H1 (cell line): ENCODE measurements around the gene THAP7. TPM values are rescaled to one million over a fixed set of nuclear protein-coding genes. Genes with fewer than 3 reads are reported as not detected.

ENCODE experiments used
- CHD1 ChIP-seq: IDR thresholded peaks from 2 replicates; pipeline ENCODE4 v1.6.1; 2012; ENCODE audit warnings: low read depth, low read length, improper control_type of control experiment
- CREB1 ChIP-seq: IDR thresholded peaks from 2 replicates; pipeline ENCODE4 v1.6.1; 2012; ENCODE audit warnings: inconsistent platforms
- RBBP5 ChIP-seq: IDR thresholded peaks from 2 replicates; pipeline ENCODE4 v1.7.1; 2012; ENCODE audit warnings: low read depth, mild to moderate bottlenecking, inconsistent platforms, low read length, moderate library complexity, borderline replicate concordance
- polyA plus RNA-seq, 7 experiments: library from polyadenylated mRNA; depleted of rRNA in 3 of 7; stranded (reverse) in 5 of 7; unstranded in 2 of 7; fragments of >200 nt in 5 of 7; fragments of 200-250 nt in 2 of 7; gene quantifications; 1 replicate in 5 of 7; 2 replicates in 1 of 7; 4 replicates in 1 of 7; pipeline versions ENCODE4 v1.2.1 to v1.2.3, GENCODE V29; 2011 to 2013; ENCODE audit warnings: missing spikeins in 2 of 7, mixed read lengths in 2 of 7
- total RNA-seq: library from RNA; stranded (reverse); fragmentation: NEBNext Ultra II Directional; extraction: Animal tissue kit (Norgen Biotek cat#: 25700); gene quantifications from 2 replicates; pipeline ENCODE4 v1.2.1, GENCODE V29; 2021
- TF ChIP-seq, protein P1 (sequence below): fragments of 300-600 bp; sonication (generic); IDR thresholded peaks from 2 replicates; pipeline ENCODE4 v1.7.1; 2012; ENCODE audit warnings: low read length, moderate library complexity, mild to moderate bottlenecking, inconsistent platforms; ENCODE audit not compliant: insufficient replicate concordance

THAP7 gene
- total and polyA plus RNA-seq, 2 of the 8 experiments (the other 6 are each of a cell fraction or from before 2014, with no cell fraction given) = 16.9 to 32.5 TPM

DNA sequence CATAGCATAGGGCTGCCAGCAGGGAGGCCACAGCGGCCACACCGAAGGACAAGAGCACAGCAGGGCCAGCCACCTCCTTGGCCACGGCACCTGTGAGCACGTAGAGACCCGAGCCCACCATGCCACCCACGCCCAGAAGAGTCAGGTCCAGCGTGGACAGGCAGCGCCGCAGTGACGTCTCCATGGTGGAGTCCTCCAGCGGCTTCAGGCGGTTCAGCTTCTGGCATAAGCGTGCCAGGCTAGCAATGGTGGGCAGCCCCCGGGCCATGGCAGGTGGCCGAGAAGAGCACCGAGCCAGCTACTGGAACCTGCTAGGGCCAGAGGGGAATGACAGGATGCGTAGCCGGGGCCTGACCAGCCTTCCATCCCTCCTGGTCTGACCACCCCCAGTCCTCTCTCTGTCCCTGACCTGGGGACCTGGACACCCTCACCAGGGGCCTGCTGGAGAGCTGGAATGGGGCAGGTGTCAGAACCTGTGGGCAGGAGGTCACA lies 29.7 kb upstream of the THAP7 start (continued):
- TF ChIP-seq, protein P1, sequence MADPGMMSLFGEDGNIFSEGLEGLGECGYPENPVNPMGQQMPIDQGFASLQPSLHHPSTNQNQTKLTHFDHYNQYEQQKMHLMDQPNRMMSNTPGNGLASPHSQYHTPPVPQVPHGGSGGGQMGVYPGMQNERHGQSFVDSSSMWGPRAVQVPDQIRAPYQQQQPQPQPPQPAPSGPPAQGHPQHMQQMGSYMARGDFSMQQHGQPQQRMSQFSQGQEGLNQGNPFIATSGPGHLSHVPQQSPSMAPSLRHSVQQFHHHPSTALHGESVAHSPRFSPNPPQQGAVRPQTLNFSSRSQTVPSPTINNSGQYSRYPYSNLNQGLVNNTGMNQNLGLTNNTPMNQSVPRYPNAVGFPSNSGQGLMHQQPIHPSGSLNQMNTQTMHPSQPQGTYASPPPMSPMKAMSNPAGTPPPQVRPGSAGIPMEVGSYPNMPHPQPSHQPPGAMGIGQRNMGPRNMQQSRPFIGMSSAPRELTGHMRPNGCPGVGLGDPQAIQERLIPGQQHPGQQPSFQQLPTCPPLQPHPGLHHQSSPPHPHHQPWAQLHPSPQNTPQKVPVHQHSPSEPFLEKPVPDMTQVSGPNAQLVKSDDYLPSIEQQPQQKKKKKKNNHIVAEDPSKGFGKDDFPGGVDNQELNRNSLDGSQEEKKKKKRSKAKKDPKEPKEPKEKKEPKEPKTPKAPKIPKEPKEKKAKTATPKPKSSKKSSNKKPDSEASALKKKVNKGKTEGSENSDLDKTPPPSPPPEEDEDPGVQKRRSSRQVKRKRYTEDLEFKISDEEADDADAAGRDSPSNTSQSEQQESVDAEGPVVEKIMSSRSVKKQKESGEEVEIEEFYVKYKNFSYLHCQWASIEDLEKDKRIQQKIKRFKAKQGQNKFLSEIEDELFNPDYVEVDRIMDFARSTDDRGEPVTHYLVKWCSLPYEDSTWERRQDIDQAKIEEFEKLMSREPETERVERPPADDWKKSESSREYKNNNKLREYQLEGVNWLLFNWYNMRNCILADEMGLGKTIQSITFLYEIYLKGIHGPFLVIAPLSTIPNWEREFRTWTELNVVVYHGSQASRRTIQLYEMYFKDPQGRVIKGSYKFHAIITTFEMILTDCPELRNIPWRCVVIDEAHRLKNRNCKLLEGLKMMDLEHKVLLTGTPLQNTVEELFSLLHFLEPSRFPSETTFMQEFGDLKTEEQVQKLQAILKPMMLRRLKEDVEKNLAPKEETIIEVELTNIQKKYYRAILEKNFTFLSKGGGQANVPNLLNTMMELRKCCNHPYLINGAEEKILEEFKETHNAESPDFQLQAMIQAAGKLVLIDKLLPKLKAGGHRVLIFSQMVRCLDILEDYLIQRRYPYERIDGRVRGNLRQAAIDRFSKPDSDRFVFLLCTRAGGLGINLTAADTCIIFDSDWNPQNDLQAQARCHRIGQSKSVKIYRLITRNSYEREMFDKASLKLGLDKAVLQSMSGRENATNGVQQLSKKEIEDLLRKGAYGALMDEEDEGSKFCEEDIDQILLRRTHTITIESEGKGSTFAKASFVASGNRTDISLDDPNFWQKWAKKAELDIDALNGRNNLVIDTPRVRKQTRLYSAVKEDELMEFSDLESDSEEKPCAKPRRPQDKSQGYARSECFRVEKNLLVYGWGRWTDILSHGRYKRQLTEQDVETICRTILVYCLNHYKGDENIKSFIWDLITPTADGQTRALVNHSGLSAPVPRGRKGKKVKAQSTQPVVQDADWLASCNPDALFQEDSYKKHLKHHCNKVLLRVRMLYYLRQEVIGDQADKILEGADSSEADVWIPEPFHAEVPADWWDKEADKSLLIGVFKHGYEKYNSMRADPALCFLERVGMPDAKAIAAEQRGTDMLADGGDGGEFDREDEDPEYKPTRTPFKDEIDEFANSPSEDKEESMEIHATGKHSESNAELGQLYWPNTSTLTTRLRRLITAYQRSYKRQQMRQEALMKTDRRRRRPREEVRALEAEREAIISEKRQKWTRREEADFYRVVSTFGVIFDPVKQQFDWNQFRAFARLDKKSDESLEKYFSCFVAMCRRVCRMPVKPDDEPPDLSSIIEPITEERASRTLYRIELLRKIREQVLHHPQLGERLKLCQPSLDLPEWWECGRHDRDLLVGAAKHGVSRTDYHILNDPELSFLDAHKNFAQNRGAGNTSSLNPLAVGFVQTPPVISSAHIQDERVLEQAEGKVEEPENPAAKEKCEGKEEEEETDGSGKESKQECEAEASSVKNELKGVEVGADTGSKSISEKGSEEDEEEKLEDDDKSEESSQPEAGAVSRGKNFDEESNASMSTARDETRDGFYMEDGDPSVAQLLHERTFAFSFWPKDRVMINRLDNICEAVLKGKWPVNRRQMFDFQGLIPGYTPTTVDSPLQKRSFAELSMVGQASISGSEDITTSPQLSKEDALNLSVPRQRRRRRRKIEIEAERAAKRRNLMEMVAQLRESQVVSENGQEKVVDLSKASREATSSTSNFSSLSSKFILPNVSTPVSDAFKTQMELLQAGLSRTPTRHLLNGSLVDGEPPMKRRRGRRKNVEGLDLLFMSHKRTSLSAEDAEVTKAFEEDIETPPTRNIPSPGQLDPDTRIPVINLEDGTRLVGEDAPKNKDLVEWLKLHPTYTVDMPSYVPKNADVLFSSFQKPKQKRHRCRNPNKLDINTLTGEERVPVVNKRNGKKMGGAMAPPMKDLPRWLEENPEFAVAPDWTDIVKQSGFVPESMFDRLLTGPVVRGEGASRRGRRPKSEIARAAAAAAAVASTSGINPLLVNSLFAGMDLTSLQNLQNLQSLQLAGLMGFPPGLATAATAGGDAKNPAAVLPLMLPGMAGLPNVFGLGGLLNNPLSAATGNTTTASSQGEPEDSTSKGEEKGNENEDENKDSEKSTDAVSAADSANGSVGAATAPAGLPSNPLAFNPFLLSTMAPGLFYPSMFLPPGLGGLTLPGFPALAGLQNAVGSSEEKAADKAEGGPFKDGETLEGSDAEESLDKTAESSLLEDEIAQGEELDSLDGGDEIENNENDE = no peak
- TF ChIP-seq RBBP5 (no peak), CHD1 (no peak), CREB1 (no peak)
